Measurements from ENCODE around the gene CENPF. TPM values are rescaled to one million over a fixed set of nuclear protein-coding genes. Genes with fewer than 3 reads are reported as not detected.

The CENPF gene
- total and polyA plus RNA-seq, 3 experiments from 2014 or later: 0.77 to 45.5 (median 44.2) TPM

GRCh38 chr1:214658785-214659184 lies 55.8 kb downstream of the CENPF start:
- Mint-ChIP-seq H3K27me3 (no peaks in the 10 kb centered on the region), H3K9me3 (no peaks in the 10 kb centered on the region), H3K27ac (no peak overlapping the region), H3K4me3 (no peak overlapping the region), H3K36me3 (peaks cover 0 to 6% (median 0%) of the 10 kb centered on the region in 3 donors), H3K4me1 (no peaks in the 10 kb centered on the region)
- Histone ChIP-seq H3K9me3 (ENCODE audit: low read length) (no peaks in the 10 kb centered on the region), H3K36me3 (ENCODE audit: insufficient read depth, low read length) (no peaks in the 10 kb centered on the region), H3K27me3 (ENCODE audit: insufficient read depth, low read length, poor library complexity, severe bottlenecking) (no peaks in the 10 kb centered on the region), H3K27ac (ENCODE audit: low read depth, low read length) (no peak overlapping the region), H3K4me1 (ENCODE audit: insufficient read depth, low read length) (no peaks in the 10 kb centered on the region), H3K4me3 (ENCODE audit: low read length) (no peak overlapping the region)
- ChIA-PET POLR2A (no interaction called here), CTCF (no interaction called here)
- DNase-seq: no peak

- POLR2A ChIA-PET: no interaction called here
- Mint-ChIP-seq H3K36me3 (peaks cover 0 to 5% (median 0%) of the 10 kb centered on the region in 3 donors), H3K4me3 (no peak overlapping the region), H3K9me3 (no peaks in the 10 kb centered on the region), H3K27ac (no peak overlapping the region), H3K4me1 (no peaks in the 10 kb centered on the region), H3K27me3 (no peaks in the 10 kb centered on the region)
- no peaks in the 10 kb centered on the region for H3K27me3 ChIP-seq (ENCODE audit: insufficient read depth, low read length, poor library complexity, severe bottlenecking)
- no peaks in the 10 kb centered on the region for H3K9me3 ChIP-seq (ENCODE audit: low read length)
- H3K36me3 ChIP-seq (ENCODE audit: insufficient read depth, low read length): no peaks in the 10 kb centered on the region
- H3K4me1 ChIP-seq (ENCODE audit: insufficient read depth, low read length): no peaks in the 10 kb centered on the region
- DNase-seq: no peak
- H3K4me3 ChIP-seq (ENCODE audit: low read length): no peak overlapping the region
- CTCF ChIA-PET: no interaction called here
- H3K27ac ChIP-seq (ENCODE audit: low read depth, low read length): no peak overlapping the region
Observed at GRCh38 chr1:214660190-214660589, 57.2 kb downstream of the CENPF start.

- Histone ChIP-seq H3K9me3 (ENCODE audit: low read length) (no peaks in the 10 kb centered on the region), H3K4me1 (ENCODE audit: insufficient read depth, low read length) (no peaks in the 10 kb centered on the region), H3K27me3 (ENCODE audit: insufficient read depth, low read length, poor library complexity, severe bottlenecking) (no peaks in the 10 kb centered on the region), H3K36me3 (ENCODE audit: insufficient read depth, low read length) (no peaks in the 10 kb centered on the region), H3K4me3 (ENCODE audit: low read length) (no peak overlapping the region), H3K27ac (ENCODE audit: low read depth, low read length) (no peak overlapping the region)
- Mint-ChIP-seq H3K27ac (no peak overlapping the region), H3K27me3 (peaks cover 0 to 2% of the 10 kb centered on the region in 2 donors), H3K4me3 (no peak overlapping the region), H3K9me3 (no peaks in the 10 kb centered on the region), H3K36me3 (peaks cover 0 to 5% (median 0%) of the 10 kb centered on the region in 3 donors), H3K4me1 (no peaks in the 10 kb centered on the region)
- ChIA-PET POLR2A (no interaction called here), CTCF (no interaction called here)
- no peak for DNase-seq
Observed at GRCh38 chr1:214660900-214661299, 57.9 kb downstream of the CENPF start.

GRCh38 chr1:214662223-214662785 lies 59.3 kb downstream of the CENPF start:
- Histone ChIP-seq H3K9me3 (ENCODE audit: low read length) (no peaks in the 10 kb centered on the region), H3K36me3 (ENCODE audit: insufficient read depth, low read length) (no peaks in the 10 kb centered on the region), H3K27me3 (ENCODE audit: insufficient read depth, low read length, poor library complexity, severe bottlenecking) (no peaks in the 10 kb centered on the region), H3K4me1 (ENCODE audit: insufficient read depth, low read length) (no peaks in the 10 kb centered on the region), H3K27ac (ENCODE audit: low read depth, low read length) (no peak overlapping the region), H3K4me3 (ENCODE audit: low read length) (no peak overlapping the region)
- DNase-seq: no peak
- Mint-ChIP-seq H3K4me3 (no peak overlapping the region), H3K27ac (no peak overlapping the region), H3K36me3 (peaks cover 0 to 2% (median 0%) of the 10 kb centered on the region in 3 donors), H3K4me1 (no peaks in the 10 kb centered on the region), H3K27me3 (peaks cover 0 to 2% of the 10 kb centered on the region in 2 donors), H3K9me3 (no peaks in the 10 kb centered on the region)
- ChIA-PET POLR2A (no interaction called here), CTCF (no interaction called here)

- H3K4me1 Mint-ChIP-seq: no peaks in the 10 kb centered on the region
- Histone ChIP-seq H3K36me3 (ENCODE audit: insufficient read depth, low read length) (no peaks in the 10 kb centered on the region), H3K4me3 (ENCODE audit: low read length) (no peak overlapping the region), H3K9me3 (ENCODE audit: low read length) (no peaks in the 10 kb centered on the region), H3K27ac (ENCODE audit: low read depth, low read length) (no peak overlapping the region), H3K27me3 (ENCODE audit: insufficient read depth, low read length, poor library complexity, severe bottlenecking) (no peaks in the 10 kb centered on the region), H3K4me1 (ENCODE audit: insufficient read depth, low read length) (no peaks in the 10 kb centered on the region)
- peaks cover 0 to 4% (median 0%) of the 10 kb centered on the region in 3 donors for H3K36me3 Mint-ChIP-seq
- ChIA-PET CTCF (no interaction called here), POLR2A (no interaction called here)
- H3K9me3 Mint-ChIP-seq: no peaks in the 10 kb centered on the region
- DNase-seq: no peak
- peak overlapping the region in 1 of 8 donors; percentile 69 for H3K27ac Mint-ChIP-seq
- no peak overlapping the region for H3K4me3 Mint-ChIP-seq
- H3K27me3 Mint-ChIP-seq: peaks cover 0 to 2% of the 10 kb centered on the region in 2 donors
Observed at GRCh38 chr1:214664651-214665433, 61.8 kb downstream of the CENPF start.

GRCh38 chr1:214665606-214666110 lies 62.7 kb downstream of the CENPF start:
- H3K27me3 ChIP-seq (ENCODE audit: insufficient read depth, low read length, poor library complexity, severe bottlenecking): no peaks in the 10 kb centered on the region
- DNase-seq: no peak
- H3K36me3 ChIP-seq (ENCODE audit: insufficient read depth, low read length): no peaks in the 10 kb centered on the region
- peaks cover 0 to 4% (median 0%) of the 10 kb centered on the region in 3 donors for H3K36me3 Mint-ChIP-seq
- no peaks in the 10 kb centered on the region for H3K9me3 ChIP-seq (ENCODE audit: low read length)
- H3K27ac ChIP-seq (ENCODE audit: low read depth, low read length): no peak overlapping the region
- peak overlapping the region in 1 of 8 donors; percentile 69 for H3K27ac Mint-ChIP-seq
- H3K27me3 Mint-ChIP-seq: peaks cover 0 to 2% of the 10 kb centered on the region in 2 donors
- no peak overlapping the region for H3K4me3 ChIP-seq (ENCODE audit: low read length)
- POLR2A ChIA-PET: no interaction called here
- no peaks in the 10 kb centered on the region for H3K4me1 ChIP-seq (ENCODE audit: insufficient read depth, low read length)
- no peaks in the 10 kb centered on the region for H3K9me3 Mint-ChIP-seq
- H3K4me3 Mint-ChIP-seq: no peak overlapping the region
- no peaks in the 10 kb centered on the region for H3K4me1 Mint-ChIP-seq
- CTCF ChIA-PET: no interaction called here

- H3K27ac ChIP-seq (ENCODE audit: low read depth, low read length): no peak overlapping the region
- Mint-ChIP-seq H3K27me3 (peaks cover 0 to 2% of the 10 kb centered on the region in 2 donors), H3K9me3 (no peaks in the 10 kb centered on the region), H3K36me3 (peaks cover 0 to 4% (median 0%) of the 10 kb centered on the region in 3 donors), H3K4me3 (no peak overlapping the region), H3K27ac (no peak overlapping the region), H3K4me1 (no peaks in the 10 kb centered on the region)
- H3K27me3 ChIP-seq (ENCODE audit: insufficient read depth, low read length, poor library complexity, severe bottlenecking): no peaks in the 10 kb centered on the region
- ChIA-PET POLR2A (no interaction called here), CTCF (no interaction called here)
- no peak for DNase-seq
- no peaks in the 10 kb centered on the region for H3K4me1 ChIP-seq (ENCODE audit: insufficient read depth, low read length)
- H3K36me3 ChIP-seq (ENCODE audit: insufficient read depth, low read length): no peaks in the 10 kb centered on the region
- no peak overlapping the region for H3K4me3 ChIP-seq (ENCODE audit: low read length)
- H3K9me3 ChIP-seq (ENCODE audit: low read length): no peaks in the 10 kb centered on the region
Observed at GRCh38 chr1:214666674-214667073, 63.7 kb downstream of the CENPF start.

GRCh38 chr1:214670098-214670497 lies 67.1 kb downstream of the CENPF start:
- H3K4me3 Mint-ChIP-seq: no peak overlapping the region
- Histone ChIP-seq H3K36me3 (ENCODE audit: insufficient read depth, low read length) (no peaks in the 10 kb centered on the region), H3K4me3 (ENCODE audit: low read length) (no peak overlapping the region), H3K27ac (ENCODE audit: low read depth, low read length) (no peak overlapping the region), H3K4me1 (ENCODE audit: insufficient read depth, low read length) (no peaks in the 10 kb centered on the region), H3K9me3 (ENCODE audit: low read length) (no peaks in the 10 kb centered on the region), H3K27me3 (ENCODE audit: insufficient read depth, low read length, poor library complexity, severe bottlenecking) (no peaks in the 10 kb centered on the region)
- no peak for DNase-seq
- ChIA-PET POLR2A (no interaction called here), CTCF (no interaction called here)
- peaks cover 0 to under 1% (median 0%) of the 10 kb centered on the region in 5 donors for H3K9me3 Mint-ChIP-seq
- H3K36me3 Mint-ChIP-seq: peaks cover 0 to 8% (median 2%) of the 10 kb centered on the region in 3 donors
- no peak overlapping the region for H3K27ac Mint-ChIP-seq
- H3K4me1 Mint-ChIP-seq: no peaks in the 10 kb centered on the region
- peaks cover 0 to 4% of the 10 kb centered on the region in 2 donors for H3K27me3 Mint-ChIP-seq
